ENCODE results near the gene CGA. TPM values are rescaled to one million over a fixed set of nuclear protein-coding genes. Genes with fewer than 3 reads are reported as not detected.

The CGA gene
- total RNA-seq, 5 donors from 2014 or later (not counting 1 experiment from before 2014, with no cell fraction given) = not detected

DNA sequence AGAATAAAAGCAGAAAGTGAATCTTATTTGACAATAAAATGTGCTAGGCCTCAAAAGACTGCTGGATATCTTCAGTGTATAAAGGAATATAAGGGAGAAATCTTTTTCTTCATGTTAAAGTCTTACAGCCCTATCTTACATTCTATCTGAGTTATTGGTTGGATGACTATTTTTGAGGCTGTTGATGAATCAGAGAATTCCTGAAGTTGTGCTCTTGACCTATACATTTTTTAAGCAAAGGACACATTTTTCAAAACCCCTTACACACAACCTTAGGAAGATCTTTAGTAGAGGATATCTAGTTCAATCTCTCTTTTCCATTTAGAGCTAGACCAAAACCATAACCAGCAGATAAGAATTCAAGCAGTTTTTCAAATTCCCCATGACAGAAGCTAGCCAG is 10.9 kb upstream of the CGA start:
- Histone ChIP-seq H3K36me3 (ENCODE audit: control insufficient read depth in 2 of 2, extremely low read depth in 1 of 2, insufficient read depth in 1 of 2, low read length in 1 of 2) (no peaks in the 10 kb centered on the region), H3K27me3 (replicated peaks in 1 of 2; ENCODE audit: control insufficient read depth in 2 of 2, extremely low read depth in 1 of 2, insufficient read depth in 2 of 2, low read length in 1 of 2) (no peaks in the 10 kb centered on the region), H3K4me3 (ENCODE audit: control insufficient read depth in 1 of 2, extremely low read depth in 1 of 2, low read length in 1 of 2) (no peak overlapping the region), H3K9me3 (no peaks in the 10 kb centered on the region), H3K27ac (ENCODE audit: low read length) (no peak overlapping the region), H3K4me1 (ENCODE audit: control insufficient read depth in 1 of 2, extremely low read depth in 1 of 2, insufficient read depth in 2 of 2, low read length in 2 of 2) (no peaks in the 10 kb centered on the region)
- no peak for DNase-seq
- Mint-ChIP-seq H3K36me3 (no peaks in the 10 kb centered on the region), H3K27me3 (peaks cover 7 to 14% of the 10 kb centered on the region in 2 donors), H3K27ac (no peak overlapping the region), H3K9me3 (no peaks in the 10 kb centered on the region), H3K4me3 (no peak overlapping the region), H3K4me1 (no peaks in the 10 kb centered on the region)
- no peak for ATAC-seq (replicated peaks in 1 of 4)
- ChIA-PET CTCF (no interaction called here), POLR2A (no interaction called here)

DNA sequence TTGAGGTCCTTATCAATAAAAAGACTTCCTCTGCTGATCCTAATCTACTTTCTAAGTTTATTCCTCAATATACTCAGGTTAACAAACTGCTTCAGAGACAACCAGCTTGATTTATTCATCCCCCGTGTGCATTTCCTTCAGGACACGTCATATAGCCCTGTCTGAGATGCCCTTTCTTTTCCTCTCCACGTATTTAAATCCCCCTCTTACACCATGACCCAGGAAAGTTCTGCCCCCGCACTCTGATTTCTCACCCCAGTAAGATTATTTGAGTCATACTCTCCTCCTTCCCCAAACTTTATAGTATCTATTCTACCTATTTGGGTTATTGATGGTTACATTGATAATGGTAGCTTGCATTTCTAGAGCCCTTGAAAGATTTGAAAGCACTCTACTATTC is 9.8 kb upstream of the CGA start:
- 14% methylated on average over 2 of the region's 4 CpGs for WGBS (ENCODE audit: insufficient coverage)
- Histone ChIP-seq H3K4me1 (ENCODE audit: control insufficient read depth in 1 of 2, extremely low read depth in 1 of 2, insufficient read depth in 2 of 2, low read length in 2 of 2) (no peaks in the 10 kb centered on the region), H3K27ac (ENCODE audit: low read length) (no peak overlapping the region), H3K9me3 (no peaks in the 10 kb centered on the region), H3K4me3 (ENCODE audit: control insufficient read depth in 1 of 2, extremely low read depth in 1 of 2, low read length in 1 of 2) (no peak overlapping the region), H3K36me3 (ENCODE audit: control insufficient read depth in 2 of 2, extremely low read depth in 1 of 2, insufficient read depth in 1 of 2, low read length in 1 of 2) (no peaks in the 10 kb centered on the region), H3K27me3 (replicated peaks in 1 of 2; ENCODE audit: control insufficient read depth in 2 of 2, extremely low read depth in 1 of 2, insufficient read depth in 2 of 2, low read length in 1 of 2) (no peaks in the 10 kb centered on the region)
- no peaks in the 10 kb centered on the region for H3K36me3 Mint-ChIP-seq
- H3K4me3 Mint-ChIP-seq = no peak overlapping the region
- H3K27me3 Mint-ChIP-seq = peaks cover 4 to 11% of the 10 kb centered on the region in 2 donors
- H3K27ac Mint-ChIP-seq = no peak overlapping the region
- no peaks in the 10 kb centered on the region for H3K9me3 Mint-ChIP-seq
- ATAC-seq (replicated peaks in 1 of 4) (no peak), DNase-seq (no peak)
- no peaks in the 10 kb centered on the region for H3K4me1 Mint-ChIP-seq
- ChIA-PET CTCF (no interaction called here), POLR2A (no interaction called here)

DNA sequence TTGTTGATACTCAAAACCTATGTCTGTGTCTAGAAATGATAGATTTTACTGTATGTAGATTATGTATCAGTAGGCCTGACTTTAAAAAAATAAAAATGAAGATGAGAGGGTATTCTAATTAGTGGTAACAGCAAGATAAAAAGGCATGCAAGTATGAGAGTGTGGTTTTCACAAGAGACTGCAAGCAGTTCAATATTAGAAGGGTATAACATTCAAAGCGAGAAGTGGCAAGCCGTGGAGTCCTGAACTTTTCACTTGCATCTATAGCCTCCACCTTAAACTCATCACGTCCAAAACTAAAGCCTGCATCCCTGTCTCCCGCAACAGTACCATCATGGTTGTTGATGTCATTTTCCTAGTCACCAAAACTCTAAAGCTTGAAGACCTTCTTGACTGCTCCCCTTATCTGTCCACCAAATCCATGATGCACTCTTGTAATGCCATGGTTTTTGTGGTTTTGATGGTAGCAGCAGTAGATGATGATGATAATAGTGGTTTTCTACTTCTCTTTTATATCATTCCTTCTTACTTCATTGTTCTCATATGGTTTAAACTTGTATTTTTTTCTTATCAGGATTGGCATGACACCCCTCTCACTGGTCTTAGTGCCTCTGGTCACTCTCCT is 9.2 kb upstream of the CGA start:
- H3K27me3 Mint-ChIP-seq = peaks cover 3 to 12% of the 10 kb centered on the region in 2 donors
- H3K36me3 ChIP-seq (ENCODE audit: control insufficient read depth in 2 of 2, extremely low read depth in 1 of 2, insufficient read depth in 1 of 2, low read length in 1 of 2) = no peaks in the 10 kb centered on the region
- no peak for DNase-seq
- H3K4me3 Mint-ChIP-seq = no peak overlapping the region
- H3K4me1 Mint-ChIP-seq = no peaks in the 10 kb centered on the region
- no peak for ATAC-seq (replicated peaks in 1 of 4)
- no peaks in the 10 kb centered on the region for H3K9me3 Mint-ChIP-seq
- no peaks in the 10 kb centered on the region for H3K9me3 ChIP-seq
- H3K27me3 ChIP-seq (replicated peaks in 1 of 2; ENCODE audit: control insufficient read depth in 2 of 2, extremely low read depth in 1 of 2, insufficient read depth in 2 of 2, low read length in 1 of 2) = no peaks in the 10 kb centered on the region
- ChIA-PET POLR2A (interaction anchor here in 1 of 2 donors (0.5 kb wide), 1 partner anchor 55 kb away, joined by 4 read pairs; no protein-coding TSS in a partner anchor), CTCF (no interaction called here)
- no peaks in the 10 kb centered on the region for H3K36me3 Mint-ChIP-seq
- WGBS (ENCODE audit: insufficient coverage) = 40% methylated on average over 1 of the region's 4 CpGs
- no peak overlapping the region for H3K4me3 ChIP-seq (ENCODE audit: control insufficient read depth in 1 of 2, extremely low read depth in 1 of 2, low read length in 1 of 2)
- no peak overlapping the region for H3K27ac ChIP-seq (ENCODE audit: low read length)
- no peak overlapping the region for H3K27ac Mint-ChIP-seq
- H3K4me1 ChIP-seq (ENCODE audit: control insufficient read depth in 1 of 2, extremely low read depth in 1 of 2, insufficient read depth in 2 of 2, low read length in 2 of 2) = no peaks in the 10 kb centered on the region

DNA sequence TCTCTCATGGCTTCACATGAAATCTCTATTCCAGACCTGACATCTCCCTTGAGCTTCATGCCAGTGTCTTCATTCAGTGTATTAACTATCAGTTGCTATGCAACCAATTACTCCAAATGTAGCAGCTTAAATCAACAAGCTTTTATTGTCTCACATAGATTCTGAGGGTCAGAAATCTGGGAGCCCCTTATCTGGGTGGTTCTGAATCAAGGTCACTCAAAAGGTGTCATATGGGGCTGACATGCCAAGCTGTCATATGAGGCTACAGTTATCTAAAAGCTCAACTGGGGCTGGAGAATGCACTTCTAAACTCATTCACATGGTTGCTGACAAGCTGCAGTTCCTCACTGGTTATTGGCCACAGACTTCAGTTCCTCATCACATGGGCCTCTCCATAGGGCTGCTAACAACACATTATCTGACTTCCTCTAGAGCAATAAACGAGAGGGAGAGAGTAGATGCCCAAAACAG is 7.3 kb upstream of the CGA start:
- no peak overlapping the region for H3K27ac Mint-ChIP-seq
- no peaks in the 10 kb centered on the region for H3K4me1 Mint-ChIP-seq
- Histone ChIP-seq H3K9me3 (no peaks in the 10 kb centered on the region), H3K4me1 (ENCODE audit: control insufficient read depth in 1 of 2, extremely low read depth in 1 of 2, insufficient read depth in 2 of 2, low read length in 2 of 2) (no peaks in the 10 kb centered on the region), H3K4me3 (ENCODE audit: control insufficient read depth in 1 of 2, extremely low read depth in 1 of 2, low read length in 1 of 2) (no peak overlapping the region), H3K27me3 (replicated peaks in 1 of 2; ENCODE audit: control insufficient read depth in 2 of 2, extremely low read depth in 1 of 2, insufficient read depth in 2 of 2, low read length in 1 of 2) (no peaks in the 10 kb centered on the region), H3K27ac (ENCODE audit: low read length) (no peak overlapping the region), H3K36me3 (ENCODE audit: control insufficient read depth in 2 of 2, extremely low read depth in 1 of 2, insufficient read depth in 1 of 2, low read length in 1 of 2) (no peaks in the 10 kb centered on the region)
- no peaks in the 10 kb centered on the region for H3K36me3 Mint-ChIP-seq
- DNase-seq (no peak), ATAC-seq (replicated peaks in 1 of 4) (no peak)
- no CpG with 5 or more reads among the region's 1 CpG for WGBS (ENCODE audit: insufficient coverage)
- no peaks in the 10 kb centered on the region for H3K9me3 Mint-ChIP-seq
- ChIA-PET POLR2A (no interaction called here), CTCF (no interaction called here)
- H3K27me3 Mint-ChIP-seq = peaks cover 0 to 11% of the 10 kb centered on the region in 2 donors
- H3K4me3 Mint-ChIP-seq = no peak overlapping the region

DNA sequence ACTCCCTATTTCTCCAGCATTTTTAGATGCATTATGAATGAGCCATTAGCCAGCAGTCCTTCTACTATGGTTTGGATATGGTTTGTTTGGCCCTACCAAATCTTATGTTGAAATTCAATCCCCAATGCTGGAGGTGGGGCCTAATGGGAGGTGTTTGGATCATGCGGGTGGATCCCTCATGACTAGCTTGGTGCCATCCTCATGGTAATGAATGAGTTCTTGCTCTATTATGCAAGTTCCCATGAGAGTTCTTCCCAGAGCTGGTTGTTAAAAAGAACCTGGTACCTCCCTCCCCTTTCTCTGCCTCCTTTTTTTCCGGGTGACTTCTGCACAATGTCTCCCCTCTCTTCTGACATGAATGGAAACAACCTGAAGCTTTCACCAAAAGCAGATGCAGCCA is 6.2 kb upstream of the CGA start:
- H3K4me1 ChIP-seq (ENCODE audit: control insufficient read depth in 1 of 2, extremely low read depth in 1 of 2, insufficient read depth in 2 of 2, low read length in 2 of 2) = no peaks in the 10 kb centered on the region
- H3K4me3 Mint-ChIP-seq = no peak overlapping the region
- ATAC-seq (replicated peaks in 1 of 4) (no peak), DNase-seq (no peak)
- POLR2A ChIA-PET = no interaction called here
- H3K4me1 Mint-ChIP-seq = no peaks in the 10 kb centered on the region
- H3K27ac ChIP-seq (ENCODE audit: low read length) = no peak overlapping the region
- no peaks in the 10 kb centered on the region for H3K36me3 ChIP-seq (ENCODE audit: control insufficient read depth in 2 of 2, extremely low read depth in 1 of 2, insufficient read depth in 1 of 2, low read length in 1 of 2)
- CTCF ChIA-PET = no interaction called here
- H3K4me3 ChIP-seq (ENCODE audit: control insufficient read depth in 1 of 2, extremely low read depth in 1 of 2, low read length in 1 of 2) = no peak overlapping the region
- H3K27me3 ChIP-seq (replicated peaks in 1 of 2; ENCODE audit: control insufficient read depth in 2 of 2, extremely low read depth in 1 of 2, insufficient read depth in 2 of 2, low read length in 1 of 2) = peaks cover 0 to 3% of the 10 kb centered on the region in 2 experiments
- H3K9me3 Mint-ChIP-seq = no peaks in the 10 kb centered on the region
- H3K27me3 Mint-ChIP-seq = peaks cover 4 to 11% of the 10 kb centered on the region in 2 donors
- no peaks in the 10 kb centered on the region for H3K36me3 Mint-ChIP-seq
- H3K9me3 ChIP-seq = no peaks in the 10 kb centered on the region
- WGBS (ENCODE audit: insufficient coverage) = 83% methylated on average over 1 of the region's 2 CpGs
- no peak overlapping the region for H3K27ac Mint-ChIP-seq

DNA sequence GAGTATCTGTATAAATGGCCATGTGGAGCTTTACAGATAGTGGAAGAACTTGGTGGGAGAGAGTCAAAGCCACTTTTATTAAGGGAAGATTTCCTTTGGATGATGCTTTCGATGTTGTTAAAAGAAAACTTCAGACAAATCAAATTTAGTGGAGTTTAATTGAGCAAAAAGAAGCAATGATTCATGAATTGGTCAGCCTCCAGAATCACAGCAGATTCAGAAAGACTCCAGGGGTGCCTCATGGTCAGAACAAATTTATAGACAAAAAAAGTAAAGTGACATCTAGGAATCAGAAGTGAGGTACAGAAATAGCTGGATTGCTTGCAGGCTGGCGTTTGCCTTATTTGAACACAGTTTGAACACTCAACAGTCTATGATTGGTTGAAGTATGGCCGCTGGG is 5.3 kb upstream of the CGA start:
- Mint-ChIP-seq H3K9me3 (no peaks in the 10 kb centered on the region), H3K4me3 (no peak overlapping the region), H3K4me1 (no peaks in the 10 kb centered on the region), H3K27me3 (peaks cover 6 to 11% of the 10 kb centered on the region in 2 donors), H3K36me3 (no peaks in the 10 kb centered on the region), H3K27ac (no peak overlapping the region)
- DNase-seq = no peak
- 100% methylated on average over 1 of the region's 3 CpGs for WGBS (ENCODE audit: insufficient coverage)
- no peaks in the 10 kb centered on the region for H3K4me1 ChIP-seq (ENCODE audit: control insufficient read depth in 1 of 2, extremely low read depth in 1 of 2, insufficient read depth in 2 of 2, low read length in 2 of 2)
- ChIA-PET CTCF (no interaction called here), POLR2A (no interaction called here)
- peaks cover 0 to 4% of the 10 kb centered on the region in 2 experiments for H3K27me3 ChIP-seq (replicated peaks in 1 of 2; ENCODE audit: control insufficient read depth in 2 of 2, extremely low read depth in 1 of 2, insufficient read depth in 2 of 2, low read length in 1 of 2)
- H3K36me3 ChIP-seq (ENCODE audit: control insufficient read depth in 2 of 2, extremely low read depth in 1 of 2, insufficient read depth in 1 of 2, low read length in 1 of 2) = no peaks in the 10 kb centered on the region
- no peak for ATAC-seq (replicated peaks in 1 of 4)
- no peaks in the 10 kb centered on the region for H3K9me3 ChIP-seq
- H3K4me3 ChIP-seq (ENCODE audit: control insufficient read depth in 1 of 2, extremely low read depth in 1 of 2, low read length in 1 of 2) = no peak overlapping the region
- H3K27ac ChIP-seq (ENCODE audit: low read length) = no peak overlapping the region

DNA sequence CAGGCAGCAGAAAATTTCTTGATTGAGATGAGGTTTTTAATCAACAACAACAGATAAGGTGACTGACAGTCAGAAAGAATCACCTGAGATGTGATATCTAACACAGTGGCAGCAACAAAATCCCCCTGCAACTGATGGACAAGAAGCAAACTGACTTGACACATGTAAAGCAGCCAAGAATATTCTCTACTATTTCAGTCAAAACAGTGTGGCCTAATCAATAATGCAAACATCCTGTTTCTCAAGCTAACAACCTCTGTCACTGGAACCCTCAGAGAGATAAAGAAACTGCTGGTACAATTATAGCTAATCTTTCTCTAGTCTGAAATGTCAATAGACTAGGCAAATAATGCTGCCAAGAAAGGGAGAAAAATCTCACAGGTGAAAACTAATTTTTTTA is 4.6 kb upstream of the CGA start:
- Histone ChIP-seq H3K27ac (ENCODE audit: low read length) (no peak overlapping the region), H3K9me3 (no peaks in the 10 kb centered on the region), H3K4me1 (ENCODE audit: control insufficient read depth in 1 of 2, extremely low read depth in 1 of 2, insufficient read depth in 2 of 2, low read length in 2 of 2) (no peaks in the 10 kb centered on the region), H3K36me3 (ENCODE audit: control insufficient read depth in 2 of 2, extremely low read depth in 1 of 2, insufficient read depth in 1 of 2, low read length in 1 of 2) (no peaks in the 10 kb centered on the region), H3K27me3 (replicated peaks in 1 of 2; ENCODE audit: control insufficient read depth in 2 of 2, extremely low read depth in 1 of 2, insufficient read depth in 2 of 2, low read length in 1 of 2) (peaks cover 0 to 4% of the 10 kb centered on the region in 2 experiments), H3K4me3 (ENCODE audit: control insufficient read depth in 1 of 2, extremely low read depth in 1 of 2, low read length in 1 of 2) (no peak overlapping the region)
- no peak overlapping the region for H3K4me3 Mint-ChIP-seq
- H3K27me3 Mint-ChIP-seq = peaks cover 6 to 18% of the 10 kb centered on the region in 2 donors
- CTCF ChIA-PET = no interaction called here
- no peak for ATAC-seq (replicated peaks in 1 of 4)
- H3K27ac Mint-ChIP-seq = no peak overlapping the region
- DNase-seq = no peak
- H3K4me1 Mint-ChIP-seq = no peaks in the 10 kb centered on the region
- H3K9me3 Mint-ChIP-seq = no peaks in the 10 kb centered on the region
- POLR2A ChIA-PET = no interaction called here
- no peaks in the 10 kb centered on the region for H3K36me3 Mint-ChIP-seq
